HG02798 (cell line): ENCODE results near the gene PRSS27.

ENCODE experiments used
- ATAC-seq: cut with Tn5 transposase; IDR thresholded peaks from one replicate; pipeline ENCODE4 v1.9.1; 2021; ENCODE audit warnings: mild to moderate bottlenecking; ENCODE audit not compliant: unreplicated experiment, poor library complexity

Gene PRSS27

DNA sequence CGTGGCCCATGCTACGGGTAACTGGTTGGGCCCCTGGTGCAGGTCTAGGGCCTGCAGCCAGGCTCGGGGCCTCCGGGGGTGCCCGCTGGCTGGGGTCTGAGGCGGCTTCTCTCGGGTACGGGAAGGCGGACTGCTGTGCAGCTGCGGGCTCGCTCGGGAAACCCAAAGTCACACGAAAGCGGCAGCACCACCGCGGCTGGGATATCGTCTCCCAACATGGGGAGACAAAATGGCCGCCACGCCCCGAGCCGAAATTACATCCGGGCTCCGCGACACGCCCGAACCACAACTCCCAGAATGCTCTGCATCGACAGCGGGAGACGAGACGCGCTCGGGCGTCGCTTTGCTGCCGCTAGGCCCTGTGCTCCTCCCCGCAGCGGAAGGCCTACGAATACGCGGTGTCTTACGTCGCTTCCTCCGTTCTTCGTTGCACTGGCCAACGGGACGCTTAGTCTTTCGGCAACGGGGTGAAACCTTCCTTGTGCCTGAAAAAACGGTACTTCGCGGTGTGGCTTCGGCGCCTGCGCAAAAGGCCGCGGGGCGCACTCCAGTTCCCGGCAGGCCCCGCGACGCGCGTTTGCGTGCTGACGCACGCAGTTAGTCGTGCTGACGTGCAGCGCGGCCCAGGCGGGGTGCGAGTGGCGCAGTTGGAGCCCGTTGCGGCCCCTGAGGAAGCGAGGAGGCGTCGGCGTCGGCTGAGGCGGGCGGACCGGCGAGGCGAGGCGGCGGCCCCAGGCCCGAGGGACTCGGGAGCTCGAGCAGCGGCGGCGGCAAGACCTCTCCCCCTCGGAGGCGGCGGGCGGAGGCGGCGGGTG is 32.2 kb upstream of the PRSS27 start, which contains the start of gene SRRM2:
Gene SRRM2 (plus strand): TSS at position 604 of the 815 bp plus-strand sequence. CDS start 3,727 bp downstream, outside the sequence.
- ATAC-seq: peak; percentile 82

DNA sequence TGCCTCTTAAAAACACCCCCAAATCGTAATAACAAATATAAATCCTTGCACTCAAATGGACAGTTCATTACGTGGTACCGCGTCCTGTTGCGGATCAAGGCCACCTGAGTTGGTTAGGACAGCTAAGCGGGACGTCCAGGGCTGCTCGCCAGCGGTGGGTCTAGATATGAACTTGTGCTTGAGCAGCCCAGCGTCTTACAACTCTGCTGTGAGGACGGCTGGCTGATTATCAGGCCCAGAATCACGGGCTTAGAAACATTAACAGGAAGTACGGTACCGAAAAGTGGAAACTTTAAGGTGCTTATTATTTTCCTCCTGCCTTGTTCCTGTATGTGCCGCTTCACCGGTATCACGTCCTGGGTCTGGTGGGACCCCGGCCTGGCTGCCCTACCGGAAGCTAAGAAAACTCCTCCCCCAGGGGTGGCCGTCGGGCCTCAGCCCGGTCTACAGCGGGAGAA is 31.6 kb upstream of the PRSS27 start:
- ATAC-seq: peak; percentile 44

DNA sequence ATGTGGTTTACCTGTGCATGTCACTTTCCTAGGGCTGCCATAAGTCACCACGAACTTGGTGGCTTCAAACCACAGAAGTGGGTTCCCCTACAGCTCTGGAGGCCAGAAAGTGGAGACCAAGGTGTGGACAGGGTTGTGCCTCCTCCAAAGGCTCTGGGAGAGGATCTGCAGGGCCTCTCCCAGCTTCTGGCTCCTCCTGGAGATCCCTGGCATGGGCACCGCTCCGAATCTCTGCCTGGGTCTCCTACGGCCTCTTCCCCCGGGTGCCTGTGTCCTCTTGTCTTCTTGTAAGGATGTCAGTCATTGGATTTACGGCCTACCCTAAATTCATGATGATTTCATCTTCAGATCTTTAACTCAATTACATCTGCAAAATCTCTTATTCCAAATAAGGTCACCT is 29.9 kb upstream of the PRSS27 start:
- no peak for ATAC-seq

DNA sequence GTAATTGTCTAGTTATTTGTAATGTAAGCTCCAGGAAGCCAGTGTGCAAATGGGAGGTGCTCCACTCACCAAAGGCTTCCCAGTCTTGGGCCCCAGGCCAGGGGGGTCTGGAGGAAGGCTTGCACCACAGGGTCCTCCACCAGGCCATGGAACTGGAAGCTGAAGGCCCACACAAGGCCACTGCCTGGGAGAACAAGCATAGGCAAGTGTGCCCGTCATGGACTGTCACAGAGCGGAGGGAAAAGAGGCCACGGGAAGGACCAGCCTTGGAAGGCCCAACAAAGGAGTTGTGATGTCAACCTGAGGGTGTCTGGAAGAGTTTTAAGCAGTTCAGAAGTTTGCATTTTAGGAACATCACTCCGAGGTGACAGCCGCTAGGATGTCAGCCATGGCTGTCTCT is 29.5 kb upstream of the PRSS27 start:
- ATAC-seq: no peak

DNA sequence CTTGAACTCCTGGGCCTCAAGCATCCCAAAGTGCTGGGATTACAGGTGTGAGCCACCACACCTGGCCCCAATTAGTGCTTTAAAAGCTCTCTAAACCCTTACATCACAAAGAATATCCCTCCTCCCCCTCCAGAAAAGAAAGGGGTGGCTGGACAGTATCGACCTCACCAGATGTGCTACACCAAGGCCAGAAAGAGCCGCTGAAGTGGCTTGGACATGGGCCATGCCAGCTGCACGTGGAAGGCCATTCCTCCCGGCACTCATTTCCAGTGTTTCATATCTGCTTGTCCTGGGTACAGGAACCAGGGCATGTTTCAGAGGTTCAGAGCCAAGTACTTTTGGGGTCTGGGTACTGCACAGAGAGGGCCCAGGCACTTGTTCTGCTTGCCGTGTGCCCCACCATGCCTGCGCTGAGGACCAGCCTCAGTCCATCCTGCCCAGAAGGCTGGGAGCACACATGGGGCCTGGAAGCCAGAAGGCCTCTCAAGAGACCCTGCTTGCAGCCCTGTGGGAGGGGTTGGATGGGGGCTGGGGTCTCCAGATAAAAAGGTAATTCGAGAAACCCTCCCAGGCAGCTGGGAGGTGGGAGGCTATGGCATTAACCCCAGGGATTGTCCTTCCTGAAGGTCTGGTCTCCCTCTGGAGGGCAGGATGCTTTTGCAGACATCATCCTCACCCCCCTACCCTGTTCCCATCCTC is 28.9 kb upstream of the PRSS27 start:
- ATAC-seq: no peak

DNA sequence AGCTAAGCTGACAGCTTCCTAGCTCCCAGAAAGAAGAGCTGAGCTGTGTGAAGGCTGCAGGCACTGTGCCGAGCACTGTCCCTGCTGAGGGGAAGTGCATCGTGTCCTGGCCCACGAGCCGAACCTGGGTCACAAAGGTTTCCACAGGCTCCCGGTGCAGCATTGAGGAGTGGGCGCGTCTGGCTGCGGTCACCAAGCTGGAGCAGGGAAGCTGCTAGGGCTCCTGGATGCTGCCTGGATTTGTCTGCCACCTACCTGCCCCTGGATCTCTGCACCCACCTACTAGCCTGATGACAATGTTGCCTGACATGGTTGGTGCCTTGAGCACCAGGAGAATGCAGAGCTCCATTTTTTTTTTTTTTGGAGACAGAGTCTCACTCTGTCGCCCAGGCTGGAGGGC is 25.9 kb upstream of the PRSS27 start:
- no peak for ATAC-seq

DNA sequence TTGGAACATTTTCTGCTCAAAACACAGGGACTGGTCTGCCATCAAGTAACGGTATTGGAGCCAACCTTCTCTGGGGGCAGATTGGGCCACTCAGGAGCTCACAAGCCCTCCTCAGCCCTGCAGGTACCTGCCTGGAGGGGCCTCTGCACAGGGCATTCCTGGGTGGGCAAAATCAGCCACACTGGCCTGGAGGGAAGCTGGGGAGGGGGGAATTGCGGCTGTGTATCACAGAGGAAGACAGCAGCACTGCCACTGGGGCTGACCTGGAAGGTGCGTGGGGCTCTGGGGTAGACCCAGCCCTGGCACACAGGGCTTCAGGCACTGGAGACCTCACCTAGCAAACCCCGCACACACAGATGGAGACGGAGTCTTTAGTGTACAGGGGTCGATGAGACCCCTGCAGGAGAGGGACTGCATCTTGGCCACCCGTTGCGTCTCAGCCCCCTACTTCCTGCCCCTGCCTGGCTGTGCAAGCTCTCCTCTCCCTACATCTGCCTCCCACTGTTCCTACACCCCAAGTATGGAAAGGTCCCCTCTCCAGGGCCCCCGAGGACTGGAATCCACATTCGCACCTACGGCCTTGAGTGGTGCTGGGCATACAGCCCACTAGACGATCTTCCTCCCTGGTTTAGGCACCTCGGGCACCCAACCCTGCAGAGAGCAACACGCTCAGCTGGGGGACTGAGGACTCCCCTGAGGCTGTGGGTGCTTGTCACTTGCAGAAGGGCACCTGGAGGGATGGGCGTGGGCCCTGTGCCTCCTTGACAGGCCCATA is 25.3 kb upstream of the PRSS27 start:
- no peak for ATAC-seq

DNA sequence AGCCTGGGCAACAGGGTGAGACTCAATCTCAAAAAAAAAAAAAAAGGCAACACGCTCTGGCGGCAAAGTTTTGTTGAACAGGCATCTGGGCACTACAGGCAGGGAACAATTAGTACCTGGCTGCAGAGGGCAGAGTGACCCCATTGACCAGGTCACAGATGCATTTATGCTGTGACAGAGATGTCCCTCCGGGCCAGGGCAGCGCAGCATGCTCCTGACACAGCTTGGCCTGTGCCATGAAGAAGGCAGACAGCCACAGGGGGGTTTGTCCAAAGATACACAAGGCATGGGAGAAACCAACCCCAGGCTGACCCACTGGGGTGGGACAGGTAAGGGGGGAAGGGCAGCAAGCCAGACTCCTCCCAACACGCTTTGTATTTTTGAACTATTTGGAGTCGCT is 24.7 kb upstream of the PRSS27 start:
- no peak for ATAC-seq

DNA sequence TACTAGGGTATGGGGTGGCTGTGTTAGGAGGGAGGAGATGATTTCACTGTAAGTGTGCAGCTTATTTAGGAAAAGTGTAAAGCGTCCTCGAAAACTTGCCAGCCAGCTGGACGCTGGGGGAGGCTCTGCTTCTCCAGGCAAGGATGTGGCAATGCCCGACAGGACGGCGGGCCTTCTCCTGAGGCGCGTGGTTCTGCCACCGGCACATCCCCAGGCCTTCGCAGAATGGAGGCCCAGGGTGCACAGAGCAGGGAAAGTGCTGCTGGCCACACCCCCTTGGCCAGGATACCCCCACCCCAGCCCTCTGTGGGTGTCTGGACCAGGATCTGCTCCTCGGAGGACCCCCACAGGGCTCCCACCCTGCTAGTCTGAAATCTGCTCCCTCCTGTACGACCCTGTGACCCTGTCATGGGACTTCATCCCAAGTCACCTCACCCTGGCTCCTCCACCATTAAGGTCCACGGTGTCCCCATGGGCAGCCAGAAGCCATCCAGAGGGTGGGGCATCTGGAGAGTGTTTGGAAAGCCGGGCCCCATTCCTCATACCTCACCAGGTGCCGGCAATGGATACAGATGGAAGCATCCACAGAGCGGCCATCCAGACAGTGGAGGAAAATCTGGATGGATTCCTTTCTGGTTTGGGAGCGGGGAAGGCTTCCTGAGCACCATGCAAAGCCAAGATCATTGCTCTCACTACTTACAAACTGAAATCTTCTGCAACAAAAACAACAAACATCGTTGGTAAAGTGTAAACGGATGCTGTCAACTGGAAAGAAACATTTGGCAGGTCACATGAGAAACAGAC is 23.2 kb upstream of the PRSS27 start:
- ATAC-seq: no peak

DNA sequence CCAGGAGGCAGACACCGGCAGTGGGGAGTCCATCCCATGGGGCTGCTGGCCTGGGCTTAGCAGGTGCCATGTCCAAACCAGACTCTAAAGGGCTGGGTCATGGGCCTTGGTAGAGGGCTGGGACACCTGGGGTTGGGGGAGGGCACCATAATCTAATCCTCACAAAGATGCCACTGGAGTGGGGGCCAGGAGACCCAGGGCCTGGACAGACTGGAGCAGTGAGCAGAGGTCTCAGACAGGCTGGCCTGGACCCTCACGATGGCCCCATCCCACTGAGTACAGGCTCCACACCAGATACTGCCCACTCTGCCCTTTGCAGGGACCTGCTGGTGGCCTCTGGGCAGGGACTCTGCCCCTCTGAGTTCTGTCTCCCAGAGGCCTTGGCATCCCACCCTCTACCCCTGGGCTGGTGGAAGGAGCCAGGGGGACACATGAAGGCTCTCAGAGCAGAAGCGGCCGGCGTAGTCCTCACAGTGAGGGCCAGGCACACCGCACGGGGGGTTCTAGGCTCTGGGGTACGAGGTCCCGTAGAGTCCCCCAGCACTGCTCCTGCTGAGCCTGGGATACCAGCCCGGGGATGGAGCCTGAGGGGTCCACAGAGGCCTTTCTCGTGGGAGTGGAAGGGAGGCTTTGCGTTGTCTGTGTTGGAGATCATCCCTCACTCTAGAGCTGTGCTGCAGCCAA is 22.4 kb upstream of the PRSS27 start:
- ATAC-seq: no peak

DNA sequence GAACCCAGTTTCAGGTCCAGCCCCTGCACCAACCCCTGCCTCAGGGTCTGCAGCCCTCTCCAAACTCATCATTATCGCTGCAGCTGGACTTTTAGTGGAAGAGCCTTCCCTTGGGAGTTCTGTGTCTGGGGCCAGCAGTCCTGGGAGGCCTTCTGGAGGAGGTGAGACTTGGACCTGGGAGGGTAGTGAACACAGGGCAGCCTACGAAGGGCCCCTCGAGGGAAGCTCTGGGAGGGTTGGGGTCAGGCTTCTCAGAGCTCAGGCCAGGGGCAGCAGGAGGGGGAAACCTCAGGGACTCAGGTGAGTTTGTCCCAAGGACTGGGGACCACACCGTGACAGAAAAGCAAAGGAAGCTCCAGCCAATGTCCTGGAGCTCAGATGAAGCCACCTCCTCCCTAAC is 21.1 kb upstream of the PRSS27 start:
- ATAC-seq: no peak

DNA sequence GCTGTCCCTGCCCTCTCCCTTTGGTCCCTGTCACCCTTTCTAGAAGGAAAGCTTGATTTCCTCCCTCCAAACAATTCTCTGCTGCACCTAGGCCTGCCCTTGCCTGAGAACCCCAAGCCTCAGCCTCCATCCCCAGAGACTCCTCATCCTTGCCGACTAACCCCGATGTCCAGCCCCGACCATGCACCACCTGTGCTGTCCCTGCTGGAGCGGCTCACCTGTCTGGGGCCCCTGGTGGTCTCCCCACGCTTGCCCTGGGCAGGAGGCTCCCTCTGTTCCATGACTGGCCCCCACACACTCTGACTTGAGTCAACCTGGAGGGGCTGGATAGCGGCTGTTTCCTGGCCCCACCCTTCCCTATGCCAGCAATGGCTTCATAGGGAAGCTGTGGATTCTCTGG is 20.5 kb upstream of the PRSS27 start:
- no peak for ATAC-seq

DNA sequence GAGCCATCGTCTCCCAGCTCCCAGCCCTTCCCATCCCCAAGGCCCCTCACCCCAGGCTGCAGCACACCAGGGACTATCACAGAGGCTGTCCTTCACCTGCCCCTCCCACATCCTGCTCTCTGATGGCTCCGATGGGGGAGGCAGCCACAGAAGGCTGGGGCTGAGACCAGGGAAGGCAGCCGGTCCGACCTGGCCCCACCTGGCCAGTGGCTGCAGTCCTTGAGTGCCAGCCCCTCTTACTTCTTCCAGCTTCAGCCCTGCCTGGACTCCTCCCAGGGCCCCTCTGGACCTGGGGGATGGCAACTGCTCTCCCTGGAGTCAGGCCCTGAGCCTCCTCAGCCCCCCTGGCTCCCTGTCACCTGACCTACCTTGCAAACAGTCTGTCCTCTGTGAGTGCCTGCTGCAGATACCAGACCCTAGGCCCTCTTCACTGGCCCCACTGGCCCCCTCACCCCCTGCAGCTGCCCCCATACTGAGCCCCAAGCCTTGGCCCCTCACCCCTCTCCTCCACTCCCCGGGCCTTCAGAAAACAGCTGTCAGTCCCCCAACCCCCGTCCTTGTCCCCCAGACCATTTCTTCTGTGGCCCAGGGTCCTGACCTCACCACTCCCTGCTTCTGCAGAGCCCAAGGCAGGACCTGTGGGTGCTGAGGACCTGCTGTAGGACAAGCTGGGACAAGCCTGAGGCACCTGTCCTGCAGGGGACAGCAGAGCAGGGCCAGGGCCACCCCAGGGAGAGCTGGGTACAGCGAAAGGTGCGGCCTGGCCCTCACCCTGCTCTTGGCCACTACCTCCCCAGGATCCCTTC is 19.8 kb upstream of the PRSS27 start:
- no peak for ATAC-seq

DNA sequence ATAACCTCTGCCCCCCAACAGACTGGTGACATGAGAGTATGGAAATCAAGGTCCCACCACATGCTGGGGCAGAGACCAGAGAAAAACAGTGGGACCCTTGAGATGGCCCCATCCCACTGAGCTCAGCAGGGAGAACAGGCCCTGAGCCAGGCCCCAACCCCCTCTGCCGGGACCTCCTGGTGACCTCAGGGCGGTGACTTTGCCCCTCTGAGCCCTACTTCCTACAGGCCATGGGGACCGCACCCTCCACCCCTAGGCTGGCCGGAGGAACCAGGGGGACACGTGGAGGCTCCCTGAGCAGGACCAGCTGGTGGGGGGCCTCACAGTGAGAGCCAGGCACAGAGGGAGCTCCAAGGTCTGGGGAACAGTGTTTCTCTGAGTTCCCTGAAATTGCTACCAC is 18.6 kb upstream of the PRSS27 start:
- no peak for ATAC-seq

DNA sequence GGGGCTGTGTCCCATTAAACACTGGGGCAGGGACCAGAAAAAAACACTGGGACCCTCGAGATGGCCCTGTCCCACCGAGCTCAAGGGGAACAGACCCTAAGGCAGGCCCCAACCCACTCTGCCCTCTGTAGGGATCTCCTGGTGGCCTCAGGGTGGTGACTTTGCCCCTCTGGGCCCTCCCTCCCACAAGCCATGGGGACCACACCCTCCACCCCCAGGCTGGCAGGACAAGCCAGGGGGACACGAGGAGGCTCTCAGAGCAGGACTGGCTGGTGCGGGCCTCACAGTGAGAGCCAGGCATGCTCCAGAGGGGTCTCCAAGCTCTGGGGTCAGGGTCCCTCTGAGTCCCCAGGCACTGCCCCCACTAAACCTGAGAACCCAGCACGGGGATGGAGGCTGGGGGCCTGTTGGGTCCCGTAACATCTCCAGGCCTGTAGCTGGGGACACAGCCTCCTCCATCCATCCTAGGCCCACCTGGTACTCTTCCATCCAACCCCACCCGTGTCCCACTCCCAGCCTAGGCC is 17.9 kb upstream of the PRSS27 start:
- ATAC-seq: no peak

DNA sequence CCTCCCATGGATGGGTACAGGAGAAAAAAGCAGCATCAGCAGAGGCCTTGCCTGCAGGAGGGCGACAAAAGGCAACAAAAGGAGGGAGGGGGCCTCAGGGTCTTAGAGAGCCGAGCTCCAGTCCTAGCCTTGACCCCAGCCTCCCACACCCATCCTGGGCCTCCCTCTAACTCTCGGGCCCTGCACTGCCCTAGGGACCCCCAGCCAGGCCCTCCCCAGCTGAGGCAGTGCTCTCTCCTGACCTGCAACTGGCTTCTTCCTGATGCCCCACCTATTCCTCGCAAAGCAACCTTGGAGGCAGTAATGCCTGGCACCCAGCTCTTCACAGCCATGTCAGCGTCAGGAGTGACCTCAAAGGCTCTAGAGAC is 17.2 kb upstream of the PRSS27 start:
- no peak for ATAC-seq

DNA sequence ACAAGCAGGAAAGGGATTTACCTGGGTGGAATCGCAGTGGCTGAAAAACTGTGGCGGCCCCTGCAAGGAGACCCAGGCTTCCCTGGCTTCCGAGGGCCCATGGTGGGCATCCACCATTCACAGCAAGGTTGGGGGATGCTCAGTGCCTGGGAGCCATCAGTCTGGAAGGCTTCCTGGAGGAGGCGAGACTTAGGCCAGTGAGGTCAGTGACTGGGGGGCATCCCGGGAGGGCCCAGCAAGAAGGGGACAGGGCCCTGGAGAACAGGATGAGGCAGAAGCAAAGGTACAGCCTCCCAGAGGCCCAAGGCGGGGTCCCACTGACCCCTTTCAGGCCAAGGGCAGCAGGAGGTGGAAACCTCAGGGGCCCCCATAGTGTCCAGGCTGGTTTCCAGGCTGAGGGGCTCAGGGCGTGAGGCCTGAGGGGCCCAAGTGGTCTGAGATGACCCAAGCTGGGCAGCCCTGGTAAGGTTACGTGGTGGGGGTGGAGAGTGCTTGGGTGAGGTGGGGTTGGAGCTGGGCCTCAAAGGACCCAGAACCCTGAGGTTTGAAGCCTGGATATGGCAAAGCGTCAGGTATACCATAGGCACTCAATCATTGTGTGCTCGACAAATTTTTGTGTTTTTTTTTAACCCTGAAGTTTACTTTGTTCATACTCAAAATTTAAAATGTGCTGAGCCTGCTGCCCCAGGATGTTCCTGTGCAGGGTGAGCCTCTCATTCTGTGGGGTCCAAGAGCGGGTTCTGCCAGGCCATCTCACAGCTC is 16.6 kb upstream of the PRSS27 start:
- ATAC-seq: no peak
